Heart right ventricle (tissue), 16 donors: ENCODE data around the gene RGS16. TPM values are rescaled to one million over a fixed set of nuclear protein-coding genes. Genes with fewer than 3 reads are reported as not detected.

Source experiments
- ATAC-seq, 8 donors: fragments of 200-7000 bp; cut with Tn5 transposase; one replicate each; pipeline ENCODE4 v1.9.1; 2020; ENCODE audit warnings: mild to moderate bottlenecking in 8 of 8, moderate library complexity in 8 of 8, moderate number of reproducible peaks in 1 of 8
- DNase-seq, 2 donors: peaks; one replicate each; pipeline ENCODE4 v3.0.0-alpha.2; 2020
- H3K27ac ChIP-seq, 10 donors: fragments of 200-600 bp; sonication (generic) in 2 of 10; one replicate each; pipeline versions ENCODE4 v1.5.0 to v1.8.0; 2020 to 2022; ENCODE audit warnings: mild to moderate bottlenecking in 3 of 10
- H3K27me3 ChIP-seq, 7 donors: fragments of 200-600 bp; one replicate each; pipeline ENCODE4 v1.8.0; 2021 to 2022; ENCODE audit warnings: mild to moderate bottlenecking in 2 of 7
- H3K36me3 ChIP-seq, 9 donors: fragments of 200-600 bp; sonication (generic) in 1 of 9; one replicate each; pipeline versions ENCODE4 v1.5.0 to v1.8.0; 2020 to 2022; ENCODE audit warnings: mild to moderate bottlenecking in 2 of 9
- H3K4me1 ChIP-seq, 9 donors: fragments of 200-600 bp; sonication (generic) in 1 of 9; one replicate each; pipeline versions ENCODE4 v1.5.0 to v1.8.0; 2020 to 2022; ENCODE audit warnings: mild to moderate bottlenecking in 4 of 9
- H3K4me3 ChIP-seq, 10 donors: fragments of 200-600 bp; sonication (generic) in 2 of 10; one replicate each; pipeline versions ENCODE4 v1.5.0 to v1.8.0; 2020 to 2022; ENCODE audit warnings: mild to moderate bottlenecking in 7 of 10, moderate library complexity in 2 of 10
- H3K9me3 ChIP-seq, 11 donors: fragments of 200-600 bp in 10 of 11; sonication (generic) in 2 of 11; one replicate each; pipeline versions ENCODE4 v1.5.0 to v1.8.0; 2013 to 2022; ENCODE audit warnings: mild to moderate bottlenecking in 2 of 11, control low read depth in 1 of 11, moderate library complexity in 1 of 11
- CTCF ChIP-seq, 9 donors: fragments of 200-600 bp; sonication (generic) in 2 of 9; IDR thresholded peaks; one replicate each; pipeline versions ENCODE4 v1.5.0 to v1.8.0; 2021 to 2022; ENCODE audit warnings: antibody characterized with exemption in 9 of 9, mild to moderate bottlenecking in 5 of 9, moderate library complexity in 1 of 9
- WGBS, 2 donors: extraction: QIAGEN DNeasy Blood & Tissue Kit; methylation state at CpG; one replicate each; pipeline ENCODE4 v1.1.7; 2013; ENCODE audit warnings: inconsistent platforms in 1 of 2; 5-methylcytosine and 5-hydroxymethylcytosine counted together
- intact Hi-C, 10 donors: fragments of 100-400 bp; cut with DNase I; formaldehyde crosslinking; loops; one replicate each; pipeline versions ENCODE4 v1.11.1 to v1.14.2; 2022
- polyA plus RNA-seq, 2 donors: library from polyadenylated mRNA; stranded (reverse); fragments of 200-250 nt; gene quantifications; one replicate each; pipeline ENCODE4 v1.2.3, GENCODE V29; 2013
- total RNA-seq, 10 donors: library from RNA; stranded (reverse); fragmentation: NEBNext Ultra II Directional in 3 of 10; extraction: Animal tissue kit (Norgen Biotek cat#: 25700) in 3 of 10; gene quantifications; one replicate each; pipeline versions ENCODE4 v1.2.1 to v1.2.4, GENCODE V29; 2021 to 2023
- donor health status: Arrhythmogenic right ventricular cardiomyopathy.
- donor health status: ischemic (EF 13 %, LVEDD 7.1; RV severe dilation, severe dysfunction).
- donor health status: healthy with polysubstance abuse.
- donor health status: DM: no; HTN: yes; CAD: no.
- donor health status: DM: no; HTN: no; CAD: no.
- donor health status: ischemic (EF 25% LVEDD 6.9; RV normal size, moderate dysfunction).
- donor health status: ischemic (EF 25% LVEDD 5.7; RV mildly dilated, moderate dysfunction).
- donor health status: healthy.
- donor health status: DM: yes; HTN: yes; CAD: no.
- donor health status: Ischemic cardiomyopathy.
- donor health status: ischemic (EF 35%, LVEDD 5.7; RV mildly dilated, moderate dysfunction).
- donor health status: nonischemic (EF 11% LVEDD 7.7; RV severe dilation, severe dysfunction).
- donor health status: DM: yes; HTN: yes; CAD: no.
- donor health status: PGD.
- donor health status: ischemic (EF 29% LVEDD 5.4; RV normal size, mild dysfunction).
- donor health status: nonischemic (EF 23%, LVEDD 6.1; RV moderate dilation, normal function).

The RGS16 gene
- total and polyA plus RNA-seq, 12 donors: 0.42 to 8.7 (median 2.3) TPM

GRCh38 chr1:182587666-182588499, 16.3 kb downstream of the RGS16 start:
- peaks cover 4 to 49% (median 23%) of the 10 kb centered on the region in 9 donors for H3K4me1 ChIP-seq
- no peaks in the 10 kb centered on the region for H3K9me3 ChIP-seq
- H3K27ac ChIP-seq: peak overlapping the region in 9 of 10 donors; percentile 83 to 99 (median 89)
- 49 to 50% methylated on average over 4 of the region's 4 CpGs for WGBS, 2 donors
- no peak for TF ChIP-seq CTCF (IDR thresholded peaks at IDR 0.05)
- peak overlapping the region in 9 of 10 donors; percentile 51 to 84 (median 68) for H3K4me3 ChIP-seq
- H3K27me3 ChIP-seq: no peaks in the 10 kb centered on the region
- ATAC-seq (no peak), DNase-seq (no peak)
- peaks cover 0 to 21% (median 0%) of the 10 kb centered on the region in 9 donors for H3K36me3 ChIP-seq
- intact Hi-C loops: loop anchor here in 1 of 10 donors (5.0 kb wide), 1 partner anchor 141 kb away; no protein-coding TSS in a partner anchor

GRCh38 chr1:182587093-182587492, 17.1 kb downstream of the RGS16 start:
- H3K4me3 ChIP-seq: no peak overlapping the region
- TF ChIP-seq CTCF (IDR thresholded peaks at IDR 0.05): no peak
- H3K27ac ChIP-seq: no peak overlapping the region
- 0 to 1% methylated on average over 1 of the region's 1 CpG for WGBS, 2 donors
- H3K4me1 ChIP-seq: peaks cover 4 to 49% (median 23%) of the 10 kb centered on the region in 9 donors
- no peaks in the 10 kb centered on the region for H3K9me3 ChIP-seq
- H3K27me3 ChIP-seq: no peaks in the 10 kb centered on the region
- intact Hi-C loops: loop anchor here in 1 of 10 donors (5.0 kb wide), 1 partner anchor 140 kb away; no protein-coding TSS in a partner anchor
- no peak for DNase-seq
- peaks cover 0 to 29% (median under 1%) of the 10 kb centered on the region in 9 donors for H3K36me3 ChIP-seq
- no peak for ATAC-seq

GRCh38 chr1:182586380-182586779, 17.8 kb downstream of the RGS16 start:
- 94 to 96% methylated on average over 11 of the region's 11 CpGs for WGBS, 2 donors
- ATAC-seq (no peak), DNase-seq (no peak)
- Histone ChIP-seq H3K27ac (peak overlapping the region in 1 of 10 donors; percentile 24), H3K4me3 (no peak overlapping the region), H3K4me1 (peaks cover 4 to 49% (median 23%) of the 10 kb centered on the region in 9 donors), H3K27me3 (no peaks in the 10 kb centered on the region), H3K9me3 (no peaks in the 10 kb centered on the region), H3K36me3 (peaks cover 0 to 36% (median 7%) of the 10 kb centered on the region in 9 donors)
- no peak for TF ChIP-seq CTCF (IDR thresholded peaks at IDR 0.05)
- intact Hi-C loops: loop anchor here in 1 of 10 donors (5.0 kb wide), 1 partner anchor 139 kb away; no protein-coding TSS in a partner anchor

- Histone ChIP-seq H3K36me3 (peaks cover 0 to 52% (median 23%) of the 10 kb centered on the region in 9 donors), H3K9me3 (no peaks in the 10 kb centered on the region), H3K27ac (no peak overlapping the region), H3K4me3 (no peak overlapping the region), H3K4me1 (peaks cover 4 to 49% (median 23%) of the 10 kb centered on the region in 9 donors), H3K27me3 (no peaks in the 10 kb centered on the region)
- TF ChIP-seq CTCF (IDR thresholded peaks at IDR 0.05): no peak
- 94 to 97% methylated on average over 4 of the region's 4 CpGs for WGBS, 2 donors
- ATAC-seq: no peak
- intact Hi-C loops: loop anchor here in 1 of 10 donors (5.0 kb wide), 1 partner anchor 137 kb away; no protein-coding TSS in a partner anchor
- no peak for DNase-seq
Measured at GRCh38 chr1:182584746-182585145, 19.4 kb downstream of the RGS16 start.
